Esophagus muscularis mucosa (tissue), 4 donors: ENCODE results near the gene NGFR. TPM values are rescaled to one million over a fixed set of nuclear protein-coding genes. Genes with fewer than 3 reads are reported as not detected.

Source experiments
- DNase-seq: peaks from one replicate; pipeline ENCODE4 v3.0.0-alpha.2; 2017; ENCODE audit errors: extremely low spot score
- H3K27ac ChIP-seq, 4 donors: fragments of 200-600 bp; sonication (generic); replicated peaks in 1 of 4; 1 replicate in 3 of 4; 2 replicates in 1 of 4; pipeline ENCODE4 v1.5.1; 2016 to 2019; ENCODE audit warnings: mild to moderate bottlenecking in 1 of 4
- H3K27me3 ChIP-seq, 4 donors: fragments of 200-600 bp; sonication (generic); one replicate each; pipeline versions ENCODE4 v1.5.1 to v1.6.0; 2016 to 2019
- H3K36me3 ChIP-seq, 4 donors: fragments of 200-600 bp; sonication (generic); one replicate each; pipeline ENCODE4 v1.5.1; 2016 to 2019
- H3K4me1 ChIP-seq, 4 donors: fragments of 200-600 bp; sonication (generic); one replicate each; pipeline ENCODE4 v1.5.1; 2016 to 2019
- H3K4me3 ChIP-seq, 4 donors: fragments of 200-600 bp; sonication (generic); 1 replicate in 2 of 4; 2 replicates in 2 of 4; pipeline ENCODE4 v1.5.1; 2016 to 2019; ENCODE audit warnings: mild to moderate bottlenecking in 4 of 4, moderate library complexity in 1 of 4
- H3K9me3 ChIP-seq, 4 donors: fragments of 200-600 bp; sonication (generic); 1 replicate in 3 of 4; 2 replicates in 1 of 4; pipeline ENCODE4 v1.5.1; 2016 to 2019
- EP300 ChIP-seq: sonication (generic); formaldehyde crosslinking; IDR thresholded peaks from one replicate; pipeline ENCODE4 v1.6.1; 2017; ENCODE audit warnings: antibody characterized with exemption
- POLR2A ChIP-seq: fragments of 450-650 bp; IDR thresholded peaks from one replicate; pipeline ENCODE4 v1.6.1; 2017; ENCODE audit warnings: antibody characterized with exemption, moderate library complexity, mild to moderate bottlenecking, low read depth
- POLR2AphosphoS5 ChIP-seq, 2 donors: sonication (generic); formaldehyde crosslinking; IDR thresholded peaks; one replicate each; pipeline ENCODE4 v1.6.1; 2017; ENCODE audit warnings: antibody characterized with exemption in 2 of 2
- WGBS: methylation state at CpG from one replicate; pipeline ENCODE4 v1.1.5; 2018; 5-methylcytosine and 5-hydroxymethylcytosine counted together
- intact Hi-C: fragments of 100-400 bp; cut with DNase I; formaldehyde crosslinking; loops from one replicate; pipeline ENCODE4 v1.15.1; 2023
- total RNA-seq, 4 donors: library from RNA; depleted of rRNA; stranded (reverse); fragments of >200 nt; gene quantifications; one replicate each; pipeline versions ENCODE4 v1.1.0 to v1.2.1, GENCODE V29; 2016
- TF ChIP-seq, protein P1 (sequence below), 3 experiments: fragments of 200-600 bp in 2 of 3; fragments of 450-650 bp in 1 of 3; sonication (generic) in 2 of 3; IDR thresholded peaks; one replicate each; pipeline ENCODE4 v1.5.1; 2017 to 2019; ENCODE audit warnings: antibody characterized with exemption in 3 of 3, mild to moderate bottlenecking in 2 of 3, moderate library complexity in 1 of 3

NGFR gene
- total RNA-seq, 4 donors from 2014 or later = 12.9 to 31.6 (median 22.6) TPM

DNA sequence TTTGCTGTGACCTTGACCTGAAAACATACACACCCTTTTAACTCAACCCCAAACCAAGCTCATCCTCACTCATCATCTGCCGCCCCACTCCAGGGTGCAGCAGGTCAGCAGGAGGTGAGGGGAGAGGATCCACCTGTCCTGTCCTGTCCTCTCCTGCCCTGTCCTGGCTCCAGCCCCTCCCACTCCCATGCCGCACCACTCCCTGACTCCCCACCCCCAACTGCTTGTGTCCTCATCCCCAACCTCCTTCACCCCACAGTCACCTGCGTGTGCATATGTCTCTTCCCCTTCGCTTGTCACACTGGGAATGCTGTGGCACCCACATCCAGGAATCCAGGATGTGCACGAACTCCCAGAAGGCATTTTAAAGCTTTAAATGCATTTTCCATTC is 15.6 kb downstream of the NGFR start:
- no peaks in the 10 kb centered on the region for H3K9me3 ChIP-seq
- no peak for DNase-seq
- H3K27ac ChIP-seq = no peak overlapping the region
- H3K4me1 ChIP-seq = peaks cover 16 to 40% (median 21%) of the 10 kb centered on the region in 4 donors
- WGBS = 87% methylated on average over 5 of the region's 5 CpGs
- H3K4me3 ChIP-seq = no peak overlapping the region
- intact Hi-C loops = no loop called here
- H3K27me3 ChIP-seq = peaks cover 0 to 39% (median 4%) of the 10 kb centered on the region in 4 donors
- H3K36me3 ChIP-seq = peaks cover 0 to 3% (median 0%) of the 10 kb centered on the region in 4 donors
- TF ChIP-seq POLR2AphosphoS5 (IDR thresholded peaks at IDR 0.05) = no peak
- no peak for TF ChIP-seq POLR2A
- TF ChIP-seq, protein P1, sequence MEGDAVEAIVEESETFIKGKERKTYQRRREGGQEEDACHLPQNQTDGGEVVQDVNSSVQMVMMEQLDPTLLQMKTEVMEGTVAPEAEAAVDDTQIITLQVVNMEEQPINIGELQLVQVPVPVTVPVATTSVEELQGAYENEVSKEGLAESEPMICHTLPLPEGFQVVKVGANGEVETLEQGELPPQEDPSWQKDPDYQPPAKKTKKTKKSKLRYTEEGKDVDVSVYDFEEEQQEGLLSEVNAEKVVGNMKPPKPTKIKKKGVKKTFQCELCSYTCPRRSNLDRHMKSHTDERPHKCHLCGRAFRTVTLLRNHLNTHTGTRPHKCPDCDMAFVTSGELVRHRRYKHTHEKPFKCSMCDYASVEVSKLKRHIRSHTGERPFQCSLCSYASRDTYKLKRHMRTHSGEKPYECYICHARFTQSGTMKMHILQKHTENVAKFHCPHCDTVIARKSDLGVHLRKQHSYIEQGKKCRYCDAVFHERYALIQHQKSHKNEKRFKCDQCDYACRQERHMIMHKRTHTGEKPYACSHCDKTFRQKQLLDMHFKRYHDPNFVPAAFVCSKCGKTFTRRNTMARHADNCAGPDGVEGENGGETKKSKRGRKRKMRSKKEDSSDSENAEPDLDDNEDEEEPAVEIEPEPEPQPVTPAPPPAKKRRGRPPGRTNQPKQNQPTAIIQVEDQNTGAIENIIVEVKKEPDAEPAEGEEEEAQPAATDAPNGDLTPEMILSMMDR (IDR thresholded peaks at IDR 0.05) = no peak
- TF ChIP-seq EP300 = no peak

DNA sequence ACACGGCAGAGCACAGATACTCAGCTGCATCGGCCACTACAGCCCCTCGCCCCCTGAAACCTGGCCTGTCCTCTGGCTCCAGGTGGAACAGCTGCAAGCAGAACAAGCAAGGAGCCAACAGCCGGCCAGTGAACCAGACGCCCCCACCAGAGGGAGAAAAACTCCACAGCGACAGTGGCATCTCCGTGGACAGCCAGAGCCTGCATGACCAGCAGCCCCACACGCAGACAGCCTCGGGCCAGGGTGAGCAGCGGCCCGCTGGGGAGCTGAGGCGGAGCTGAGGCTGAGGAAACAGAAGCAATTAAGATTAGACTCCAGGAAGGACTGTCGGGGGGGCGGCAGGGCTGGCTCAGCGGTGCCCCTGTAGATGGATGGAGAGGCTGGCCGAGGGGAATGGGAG is 16.7 kb downstream of the NGFR start:
- no peaks in the 10 kb centered on the region for H3K9me3 ChIP-seq
- no peak for TF ChIP-seq POLR2A
- TF ChIP-seq, protein P1 (IDR thresholded peaks at IDR 0.05) = no peak
- no peak for TF ChIP-seq POLR2AphosphoS5 (IDR thresholded peaks at IDR 0.05)
- no peak for TF ChIP-seq EP300
- H3K27ac ChIP-seq = no peak overlapping the region
- WGBS = 94% methylated on average over 16 of the region's 16 CpGs
- no peak overlapping the region for H3K4me3 ChIP-seq
- DNase-seq = no peak
- intact Hi-C loops = no loop called here
- peaks cover 23 to 46% (median 32%) of the 10 kb centered on the region in 4 donors for H3K4me1 ChIP-seq
- peaks cover 0 to 3% (median 0%) of the 10 kb centered on the region in 4 donors for H3K36me3 ChIP-seq
- H3K27me3 ChIP-seq = peaks cover 0 to 32% (median 4%) of the 10 kb centered on the region in 4 donors

DNA sequence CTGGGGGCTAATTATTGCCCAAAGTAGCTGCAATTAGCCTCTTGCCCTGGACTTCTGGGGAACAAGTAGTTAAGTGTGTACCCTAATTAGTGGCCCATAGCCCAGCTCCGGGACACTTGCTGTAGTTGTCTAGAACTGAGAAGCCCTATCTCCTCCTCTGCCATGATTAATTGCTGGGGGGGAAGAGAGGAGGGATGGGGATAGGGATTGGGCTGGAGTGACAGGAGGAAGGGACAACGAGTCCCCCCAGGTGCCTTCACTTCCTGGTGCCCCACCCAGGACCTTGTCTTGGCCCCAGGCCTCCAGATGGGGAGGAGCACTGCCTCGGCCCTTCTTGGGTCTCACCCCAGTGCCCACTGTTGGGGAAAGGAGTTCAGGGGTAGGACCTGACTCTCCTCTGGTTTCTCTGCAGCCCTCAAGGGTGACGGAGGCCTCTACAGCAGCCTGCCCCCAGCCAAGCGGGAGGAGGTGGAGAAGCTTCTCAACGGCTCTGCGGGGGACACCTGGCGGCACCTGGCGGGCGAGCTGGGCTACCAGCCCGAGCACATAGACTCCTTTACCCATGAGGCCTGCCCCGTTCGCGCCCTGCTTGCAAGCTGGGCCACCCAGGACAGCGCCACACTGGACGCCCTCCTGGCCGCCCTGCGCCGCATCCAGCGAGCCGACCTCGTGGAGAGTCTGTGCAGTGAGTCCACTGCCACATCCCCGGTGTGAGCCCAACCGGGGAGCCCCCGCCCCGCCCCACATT is 17.4 kb downstream of the NGFR start:
- Histone ChIP-seq H3K4me3 (no peak overlapping the region), H3K27me3 (peaks cover 0 to 25% (median 4%) of the 10 kb centered on the region in 4 donors), H3K27ac (no peak overlapping the region), H3K36me3 (peaks cover 0 to 3% (median 0%) of the 10 kb centered on the region in 4 donors), H3K9me3 (no peaks in the 10 kb centered on the region), H3K4me1 (peaks cover 23 to 47% (median 32%) of the 10 kb centered on the region in 4 donors)
- DNase-seq = no peak
- intact Hi-C loops = no loop called here
- 92% methylated on average over 7 of the region's 26 CpGs for WGBS
- no peak for TF ChIP-seq POLR2AphosphoS5 (IDR thresholded peaks at IDR 0.05)
- TF ChIP-seq, protein P1 (IDR thresholded peaks at IDR 0.05) = no peak
- no peak for TF ChIP-seq POLR2A
- TF ChIP-seq EP300 = no peak

DNA sequence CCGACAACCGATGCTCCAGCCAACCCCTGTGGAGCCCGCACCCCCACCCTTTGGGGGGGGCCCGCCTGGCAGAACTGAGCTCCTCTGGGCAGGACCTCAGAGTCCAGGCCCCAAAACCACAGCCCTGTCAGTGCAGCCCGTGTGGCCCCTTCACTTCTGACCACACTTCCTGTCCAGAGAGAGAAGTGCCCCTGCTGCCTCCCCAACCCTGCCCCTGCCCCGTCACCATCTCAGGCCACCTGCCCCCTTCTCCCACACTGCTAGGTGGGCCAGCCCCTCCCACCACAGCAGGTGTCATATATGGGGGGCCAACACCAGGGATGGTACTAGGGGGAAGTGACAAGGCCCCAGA is 17.9 kb downstream of the NGFR start:
- no peaks in the 10 kb centered on the region for H3K9me3 ChIP-seq
- peaks cover 0 to 3% (median 0%) of the 10 kb centered on the region in 4 donors for H3K36me3 ChIP-seq
- peaks cover 0 to 20% (median 4%) of the 10 kb centered on the region in 4 donors for H3K27me3 ChIP-seq
- no peak for DNase-seq
- 60% methylated on average over 2 of the region's 6 CpGs for WGBS
- H3K27ac ChIP-seq = no peak overlapping the region
- no peak overlapping the region for H3K4me3 ChIP-seq
- TF ChIP-seq POLR2AphosphoS5 (IDR thresholded peaks at IDR 0.05) (no peak), POLR2A (no peak), EP300 (no peak)
- TF ChIP-seq, protein P1 (IDR thresholded peaks at IDR 0.05) = no peak
- peaks cover 23 to 47% (median 32%) of the 10 kb centered on the region in 4 donors for H3K4me1 ChIP-seq
- intact Hi-C loops = no loop called here
